D341Med (cell line): ENCODE data around the gene TEX2.
"Not testable (repeated sequence)": the region's sequence is repeated elsewhere in the genome, so short reads cannot be mapped to it uniquely, and the experiment has no call there.

Experiments
- DNase-seq: peaks from one replicate; pipeline ENCODE4 v3.0.0; 2012; ENCODE audit warnings: low spot score

Gene TEX2

DNA sequence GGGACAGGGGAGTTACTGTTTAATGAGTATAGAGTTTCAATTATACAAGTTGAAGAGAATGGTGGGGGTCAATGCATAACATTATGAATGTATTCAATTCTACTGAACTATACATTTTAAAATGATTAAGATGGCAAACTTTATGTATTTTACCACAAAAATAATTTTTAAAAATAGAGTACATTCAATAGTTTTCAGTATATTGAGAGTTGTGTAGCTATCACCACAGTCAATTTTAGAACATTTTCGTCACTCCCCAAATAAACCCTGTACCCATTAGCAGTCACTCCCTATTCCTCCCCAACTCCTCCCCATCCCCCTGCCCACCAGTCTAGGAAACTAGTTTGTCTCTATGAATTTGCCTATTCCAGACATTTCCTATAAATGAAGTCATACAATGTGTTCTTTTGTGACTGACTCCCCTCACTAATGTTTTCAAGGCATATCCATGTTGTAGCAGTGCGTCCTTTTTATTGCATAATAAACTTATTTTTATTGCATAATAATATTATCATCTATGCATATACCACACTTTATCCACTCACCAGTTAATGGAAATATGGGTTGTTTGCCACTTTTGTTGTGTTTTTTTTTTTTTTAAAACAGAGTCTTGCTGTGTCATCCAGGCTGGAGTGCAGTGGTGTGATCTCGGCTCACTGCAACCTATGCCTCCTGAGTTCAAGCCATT lies 80.6 kb downstream of the TEX2 start:
- no peak for DNase-seq

DNA sequence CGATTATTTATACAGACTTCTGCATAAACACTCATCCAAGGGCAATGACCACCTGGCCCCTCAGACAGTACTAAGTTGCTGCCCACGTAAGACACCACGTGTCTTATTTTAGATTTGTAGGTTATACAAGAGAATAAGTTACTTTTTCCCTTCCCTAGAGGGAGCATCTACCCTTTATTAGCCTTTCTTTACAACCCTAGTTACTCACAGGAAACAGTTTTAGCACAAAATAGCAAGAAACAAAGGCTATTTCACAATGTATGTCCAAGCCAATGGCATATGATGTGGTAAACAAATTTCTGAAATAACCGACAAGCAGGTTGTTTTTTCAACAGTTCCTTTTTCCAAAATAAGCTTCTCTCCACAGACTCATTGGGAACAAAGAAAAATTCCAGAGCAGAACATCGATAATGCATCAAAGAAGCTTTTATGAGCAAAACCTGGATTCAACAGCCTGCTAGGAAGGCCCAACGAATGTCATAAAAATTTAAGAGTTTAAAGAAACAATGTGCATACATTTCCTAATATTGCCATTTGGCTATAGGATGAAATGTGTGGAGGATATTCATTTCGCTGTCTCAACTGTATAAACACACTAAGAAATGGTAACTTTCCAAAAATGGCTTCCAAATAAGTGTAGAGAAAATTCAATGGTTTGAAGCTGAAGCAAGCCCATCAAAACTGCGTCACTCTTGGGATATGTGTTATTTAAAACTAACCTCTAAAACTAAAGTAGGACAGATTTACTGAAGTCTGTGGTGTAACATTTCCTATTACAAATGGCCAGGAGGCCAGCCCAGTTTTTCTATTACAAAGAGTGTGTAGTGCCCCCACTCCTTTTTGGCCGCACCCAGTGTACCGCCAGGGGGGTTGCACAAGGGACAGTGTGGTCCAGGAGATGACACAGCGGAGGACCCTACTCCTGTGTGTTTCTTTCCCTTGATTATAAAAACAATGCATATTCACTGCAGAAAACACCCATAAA lies 82.7 kb downstream of the TEX2 start:
- no peak for DNase-seq

DNA sequence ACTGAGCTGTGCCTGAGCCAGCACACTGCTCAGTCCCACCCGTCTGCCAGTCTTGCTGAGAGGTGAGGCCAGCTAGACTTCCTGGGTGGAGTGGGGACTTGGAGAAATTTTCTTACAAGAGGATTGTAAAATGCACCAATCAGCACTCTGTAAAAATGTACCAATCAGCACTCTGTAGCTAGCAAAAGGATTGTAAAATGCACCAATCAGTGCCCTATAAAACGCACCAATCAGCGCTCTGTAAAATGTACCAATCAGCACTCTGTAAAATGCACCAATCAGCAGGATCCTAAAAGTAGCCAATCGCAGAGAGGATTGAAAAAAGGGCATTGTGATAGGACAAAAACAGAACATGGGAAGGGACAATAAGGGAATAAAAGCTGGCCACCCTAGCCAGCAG lies 84.0 kb downstream of the TEX2 start:
- not testable (repeated sequence) for DNase-seq

DNA sequence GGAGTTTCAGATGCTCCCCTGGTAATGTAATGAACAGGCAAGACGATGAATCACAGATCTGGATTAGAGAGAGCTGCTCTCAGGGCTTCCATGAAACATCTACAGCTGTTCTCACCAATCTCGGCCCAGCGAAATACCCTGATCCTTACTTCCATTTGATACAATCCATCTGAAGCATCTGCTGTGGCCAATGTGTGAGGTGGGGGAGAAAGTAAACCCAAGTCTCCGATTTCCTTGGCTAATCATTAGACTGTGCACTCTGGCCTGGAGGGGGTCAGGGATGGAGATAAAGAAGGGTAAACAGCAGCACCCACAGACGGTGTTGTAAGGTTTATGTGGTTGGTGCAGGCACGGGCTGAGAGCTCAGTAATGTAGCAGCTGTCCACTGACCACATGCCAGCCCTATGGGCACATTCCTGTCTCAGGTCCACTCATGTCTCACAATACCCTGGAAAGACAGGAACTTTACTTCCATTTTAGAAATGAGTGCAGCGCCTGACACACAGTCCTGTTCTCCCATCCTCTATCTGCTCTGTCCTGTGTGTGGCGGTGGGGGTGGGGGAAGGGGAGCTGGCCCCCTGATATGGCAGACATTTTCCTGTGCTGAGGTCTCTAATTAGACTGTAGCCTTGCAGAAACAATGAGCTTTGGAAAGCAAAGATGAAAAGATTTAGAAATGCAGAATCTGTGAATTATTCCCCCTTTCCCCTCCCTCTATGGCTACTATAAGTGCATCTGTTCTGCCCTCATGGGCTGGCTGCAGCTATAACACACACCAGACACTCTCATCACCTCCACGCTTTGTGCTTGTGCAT lies 84.8 kb downstream of the TEX2 start:
- no peak for DNase-seq

- no peak for DNase-seq
These were observed 85.6 kb downstream of the TEX2 start for GRCh38 chr17:64177311-64178010.

DNA sequence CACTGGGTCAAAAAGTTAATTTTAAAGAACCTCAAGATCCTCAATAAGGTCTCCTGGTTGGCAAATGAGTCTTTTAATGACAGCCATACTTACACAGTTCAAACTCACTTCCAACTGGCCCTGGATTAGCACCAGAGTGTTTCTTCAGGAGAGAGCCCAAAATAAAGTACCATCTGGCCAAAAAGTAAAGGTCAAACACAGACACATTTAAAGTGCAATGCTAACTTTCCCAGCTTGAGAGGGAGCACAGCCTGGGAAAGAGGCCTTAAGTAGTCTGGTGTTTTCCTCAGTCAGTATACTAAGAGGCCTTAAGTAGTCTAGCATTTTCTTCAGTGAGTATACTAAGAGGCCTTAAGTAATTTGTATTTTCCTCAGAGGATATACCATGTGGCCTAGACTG lies 86.5 kb downstream of the TEX2 start:
- DNase-seq: no peak

DNA sequence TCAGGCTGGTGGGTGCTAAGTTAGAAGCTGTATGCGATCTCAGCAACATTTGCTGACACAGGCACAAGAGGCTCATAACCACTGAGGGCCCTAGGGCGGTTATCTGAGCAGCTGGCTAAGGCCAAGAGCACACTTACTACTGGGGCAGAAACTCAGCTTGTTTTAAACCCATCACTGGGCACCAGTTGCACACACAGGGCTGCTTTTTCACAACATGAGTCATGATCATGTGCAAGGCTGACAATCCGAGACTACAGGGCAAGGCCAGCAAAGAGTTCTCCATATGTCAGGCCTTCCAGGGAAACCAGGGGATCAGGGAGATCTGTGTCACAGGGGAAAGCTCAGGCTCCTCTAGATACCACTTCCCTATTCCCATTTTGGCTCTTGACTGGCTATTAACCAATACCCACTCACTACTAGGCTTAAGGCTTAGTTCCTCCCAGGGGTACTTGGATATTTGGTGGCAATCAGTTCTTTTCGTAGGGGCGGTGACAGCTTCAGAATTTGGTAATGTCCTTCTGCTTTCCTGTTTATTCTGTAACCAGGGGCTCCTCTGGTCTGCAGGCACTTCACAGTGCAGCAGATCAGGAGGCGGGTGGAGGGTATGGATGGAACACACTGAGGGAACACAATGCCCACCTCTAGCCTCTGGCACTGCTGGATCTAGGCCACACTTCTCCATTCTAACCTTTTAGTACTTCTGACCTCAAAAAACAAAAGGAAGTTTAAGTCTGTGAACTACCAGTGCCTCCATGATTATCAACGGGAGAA lies 88.2 kb downstream of the TEX2 start:
- no peak for DNase-seq

DNA sequence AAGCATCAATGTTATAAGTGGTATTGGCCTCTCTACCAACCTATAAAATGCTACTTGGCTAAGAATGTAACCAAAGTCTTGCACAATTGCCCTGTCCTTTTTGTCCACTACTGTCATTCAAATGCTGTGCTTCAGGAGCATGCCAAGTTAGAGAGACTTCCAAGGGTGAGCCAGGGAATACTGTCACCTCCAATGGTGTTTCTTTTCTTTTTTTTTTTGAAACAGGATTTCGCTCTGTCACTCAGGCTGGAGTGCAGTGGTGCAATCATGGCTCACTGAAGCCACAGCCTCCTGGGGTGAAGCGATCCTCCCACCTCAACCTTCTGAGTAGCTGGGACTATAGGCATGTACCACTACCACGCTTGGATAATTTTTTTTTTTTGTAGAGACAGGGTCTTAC lies 89.4 kb downstream of the TEX2 start:
- no peak for DNase-seq

- no peak for DNase-seq
These were observed 90.5 kb downstream of the TEX2 start for GRCh38 chr17:64172510-64172909.

GRCh38 chr17:64171041-64171440 lies 92.0 kb downstream of the TEX2 start:
- no peak for DNase-seq

- no peak for DNase-seq
These were observed 92.8 kb downstream of the TEX2 start for GRCh38 chr17:64170286-64170685.

DNA sequence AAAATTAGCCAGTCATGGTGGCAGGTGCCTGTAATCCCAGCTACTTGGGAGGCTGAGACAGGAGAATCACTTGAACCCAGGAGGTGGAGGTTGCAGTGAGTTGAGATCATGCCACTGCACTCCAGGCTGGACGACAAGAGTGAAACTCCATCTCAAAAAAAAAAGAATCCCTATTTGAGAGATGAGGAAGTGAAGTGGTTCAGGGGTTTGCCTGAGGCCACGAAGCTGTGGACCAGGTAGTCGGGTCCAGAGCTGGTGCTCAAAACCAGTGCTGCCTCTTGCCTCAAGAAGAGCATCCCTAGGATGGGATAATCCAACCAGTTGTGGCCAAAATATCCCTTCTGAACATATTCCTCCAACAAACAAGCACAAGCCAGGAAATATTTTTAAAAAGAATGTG lies 95.4 kb downstream of the TEX2 start:
- not testable (repeated sequence) for DNase-seq

DNA sequence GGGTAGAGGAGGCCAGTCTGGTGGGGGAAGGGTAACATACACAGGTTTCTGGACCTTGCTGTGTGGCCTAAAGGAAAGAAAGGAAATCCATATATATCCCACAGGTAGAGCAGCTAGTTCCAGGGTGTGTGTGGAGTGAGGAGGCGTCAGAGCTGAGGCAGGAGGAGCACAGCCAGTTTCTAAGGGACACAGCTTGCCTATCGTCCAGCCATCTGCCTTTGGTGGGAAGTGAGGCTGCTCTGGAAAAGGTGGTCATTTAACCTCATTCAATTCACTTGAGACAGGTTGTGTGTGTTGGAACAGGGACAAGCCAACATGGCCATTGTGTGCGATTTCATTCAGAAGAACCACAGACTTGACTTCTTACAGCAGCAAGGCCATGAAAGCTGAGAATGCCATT lies 96.2 kb downstream of the TEX2 start:
- no peak for DNase-seq

- no peak for DNase-seq
These were observed 97.7 kb downstream of the TEX2 start for GRCh38 chr17:64165347-64165746.

DNA sequence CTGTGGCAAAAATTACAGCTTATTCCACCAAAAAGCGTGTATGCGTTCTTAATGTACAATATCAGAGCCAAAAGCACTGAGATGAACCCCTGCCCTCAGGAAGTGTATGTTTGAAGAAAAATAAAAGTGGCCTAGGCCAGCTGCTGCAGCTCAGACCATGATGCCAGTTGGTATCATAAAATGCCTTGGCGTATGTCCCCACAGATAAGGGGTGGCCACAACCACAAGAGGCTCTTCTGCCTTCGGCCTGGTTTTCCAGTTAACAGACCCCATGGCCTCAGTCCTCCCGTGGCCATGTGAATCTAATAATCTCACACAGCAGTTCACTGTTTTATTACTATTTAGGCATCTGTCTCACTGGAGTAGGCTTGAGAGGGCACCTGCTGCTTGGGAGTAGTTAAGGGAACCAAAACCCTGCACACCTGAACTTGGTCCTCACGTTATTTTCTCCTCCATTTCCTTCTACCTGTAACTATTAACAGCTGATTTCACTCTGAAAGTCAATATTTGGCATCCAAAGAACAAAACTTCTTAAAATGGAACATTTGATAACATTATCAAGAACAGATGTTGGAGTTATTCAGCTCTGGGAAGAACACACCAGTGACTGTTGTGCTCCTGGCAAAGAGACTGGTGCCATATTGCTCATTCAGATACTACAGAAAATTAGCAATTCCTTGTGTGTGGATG lies 98.3 kb downstream of the TEX2 start:
- no peak for DNase-seq

GRCh38 chr17:64163468-64163867 lies 99.6 kb downstream of the TEX2 start:
- no peak for DNase-seq

- peak; percentile 30 for DNase-seq
These were observed 100.5 kb downstream of the TEX2 start for GRCh38 chr17:64162554-64162953.

DNA sequence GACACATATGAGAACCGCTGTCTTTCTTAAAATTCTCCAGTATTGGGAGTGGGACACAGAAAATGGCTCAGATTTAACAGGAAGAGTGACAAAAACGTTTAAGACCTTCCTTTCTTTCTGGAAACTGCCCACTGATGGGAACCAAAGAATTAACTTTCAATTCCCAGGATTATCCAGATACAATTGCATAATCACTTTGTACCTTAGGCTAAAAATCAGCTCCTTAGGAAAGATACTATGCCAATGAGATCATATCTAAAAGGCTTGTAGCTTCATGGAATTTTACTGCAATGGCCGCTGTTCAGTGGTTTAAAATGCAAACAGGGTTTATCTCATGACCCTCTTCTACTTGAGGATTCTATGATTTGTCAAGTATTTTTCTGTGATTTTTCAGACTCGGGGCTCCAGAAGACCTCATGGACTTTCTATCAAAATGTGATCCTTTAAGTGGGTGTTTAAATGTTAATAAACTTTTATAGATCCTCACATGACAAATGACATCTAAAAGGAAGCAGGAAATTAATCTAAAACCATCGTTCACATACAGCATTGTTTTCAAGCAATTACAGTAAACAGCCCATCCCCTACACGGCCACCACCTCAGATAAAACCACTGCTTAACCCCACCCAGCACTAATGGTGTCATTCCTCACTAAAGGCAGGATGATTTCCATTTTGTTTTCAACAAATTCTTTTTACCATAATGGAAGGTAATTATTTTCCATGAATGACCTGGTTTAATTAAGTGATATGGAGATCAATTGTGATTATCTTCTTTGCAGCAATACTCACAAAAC lies 101.5 kb downstream of the TEX2 start:
- DNase-seq: no peak

DNA sequence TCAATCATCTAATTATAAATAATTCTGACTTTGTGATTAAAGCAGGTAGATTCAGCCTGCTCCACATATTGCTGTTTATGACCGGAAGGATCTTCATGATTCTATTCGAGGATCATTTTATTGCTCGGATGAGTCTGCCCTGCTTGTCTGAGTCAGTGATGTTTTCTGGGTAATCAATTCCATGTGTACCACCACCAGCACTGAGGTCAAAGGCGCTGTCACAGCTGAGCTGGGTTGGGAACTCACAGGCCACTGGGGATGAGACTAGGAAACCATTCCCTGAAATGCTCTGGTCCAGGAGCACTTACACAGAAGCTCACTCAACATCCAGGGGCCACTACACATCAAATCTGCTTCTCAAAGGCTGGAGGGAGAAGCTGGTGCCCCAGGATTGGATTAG lies 102.7 kb downstream of the TEX2 start:
- no peak for DNase-seq
